Measurements from ENCODE around the gene TSPAN33.
A peak's percentile ranks its signal among the peaks of the same experiment; 100 is the strongest.
"Not testable (repeated sequence)": the region's sequence is repeated elsewhere in the genome, so short reads cannot be mapped to it uniquely, and the experiment has no call there.

TSPAN33 gene

DNA sequence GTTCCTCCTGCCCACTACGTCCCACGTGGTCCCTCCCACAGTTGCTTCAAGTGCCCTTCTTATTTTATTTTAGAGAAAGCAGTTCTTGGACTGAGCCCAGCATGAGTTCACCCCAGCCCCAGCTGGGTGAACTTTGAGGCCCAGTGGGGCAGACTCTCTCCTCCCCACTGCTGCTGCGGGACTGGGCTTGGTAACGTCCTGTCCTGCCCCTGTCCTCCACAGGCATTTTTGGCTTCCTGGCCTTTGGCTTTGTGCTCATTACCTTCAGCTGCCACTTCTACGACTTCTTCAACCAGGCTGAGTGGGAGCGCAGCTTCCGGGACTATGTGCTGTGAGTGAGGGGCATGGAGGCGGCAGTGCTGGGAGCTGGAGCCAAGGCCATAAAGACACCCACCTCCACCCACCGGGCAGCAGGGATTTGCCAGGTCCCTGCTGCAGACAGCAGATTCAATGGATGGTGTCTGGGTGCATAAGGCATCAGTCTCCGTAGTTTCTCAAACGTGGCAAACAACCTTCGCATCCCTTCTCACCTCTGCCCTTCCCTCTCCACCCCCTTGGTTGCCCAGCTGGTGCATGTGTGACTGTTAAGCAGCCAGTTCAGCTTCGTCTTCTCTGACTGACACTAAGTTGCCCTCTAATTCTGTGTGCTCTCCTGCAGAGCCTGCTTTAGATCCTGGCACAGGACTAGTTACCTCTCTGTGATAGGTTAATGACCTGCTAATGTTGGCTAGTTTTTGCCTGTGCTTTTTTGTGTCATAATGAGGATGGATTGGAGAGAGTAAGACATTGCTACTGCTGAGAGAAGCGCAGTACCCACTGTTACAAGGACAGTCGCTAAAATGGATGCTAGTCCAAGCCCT is 64.8 kb downstream of the TSPAN33 start:
- DNase-seq (ENCODE audit: low read depth), result no peak

DNA sequence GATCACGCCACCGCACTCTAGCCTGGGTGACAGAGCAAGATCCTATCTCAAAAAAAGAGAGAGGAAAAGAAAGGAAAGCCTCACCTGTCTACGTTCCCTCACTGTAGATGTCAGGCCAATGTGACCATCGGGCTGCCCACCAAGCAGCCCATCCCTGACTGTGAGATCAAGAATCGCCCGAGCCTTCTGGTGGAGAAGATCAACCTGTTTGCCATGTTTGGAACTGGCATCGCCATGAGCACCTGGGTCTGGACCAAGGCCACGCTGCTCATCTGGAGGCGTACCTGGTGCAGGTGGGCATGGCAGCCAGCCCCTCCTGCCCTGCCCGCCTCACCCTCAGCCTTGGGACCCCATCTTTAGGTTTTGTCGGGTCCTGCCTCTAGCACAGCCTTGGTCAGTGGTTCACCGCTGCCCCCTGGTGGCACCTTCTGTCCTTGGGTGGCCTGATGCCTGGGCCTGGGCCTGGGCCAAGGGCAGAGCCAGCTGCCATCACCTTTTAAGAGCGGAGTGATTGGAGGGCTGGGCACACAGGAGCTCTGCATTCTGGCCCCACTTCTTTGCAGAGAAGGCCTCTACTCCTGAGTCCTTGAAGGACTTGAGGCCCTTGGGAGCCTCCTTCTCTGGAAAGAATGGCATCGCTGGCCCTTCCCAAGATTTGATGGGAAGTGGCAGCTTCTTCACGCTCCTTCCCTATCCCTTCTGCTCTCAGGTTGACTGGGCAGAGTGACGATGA is 65.9 kb downstream of the TSPAN33 start:
- DNase-seq (ENCODE audit: low read depth), result peak; percentile 68

DNA sequence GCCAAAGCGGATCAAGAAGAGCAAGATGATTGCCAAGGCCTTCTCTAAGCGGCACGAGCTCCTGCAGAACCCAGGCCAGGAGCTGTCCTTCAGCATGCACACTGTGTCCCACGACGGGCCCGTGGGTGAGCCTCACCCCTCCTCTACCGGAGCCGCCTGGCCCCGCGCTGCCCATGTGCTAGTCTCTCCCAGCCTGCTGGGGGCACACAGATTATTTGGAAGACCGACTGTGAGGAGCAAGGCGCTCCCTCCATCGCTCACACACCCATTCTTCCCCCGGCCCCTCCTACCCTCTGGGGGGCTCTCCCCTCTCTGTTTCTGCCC is 66.4 kb downstream of the TSPAN33 start:
- no peak for DNase-seq (ENCODE audit: low read depth)

DNA sequence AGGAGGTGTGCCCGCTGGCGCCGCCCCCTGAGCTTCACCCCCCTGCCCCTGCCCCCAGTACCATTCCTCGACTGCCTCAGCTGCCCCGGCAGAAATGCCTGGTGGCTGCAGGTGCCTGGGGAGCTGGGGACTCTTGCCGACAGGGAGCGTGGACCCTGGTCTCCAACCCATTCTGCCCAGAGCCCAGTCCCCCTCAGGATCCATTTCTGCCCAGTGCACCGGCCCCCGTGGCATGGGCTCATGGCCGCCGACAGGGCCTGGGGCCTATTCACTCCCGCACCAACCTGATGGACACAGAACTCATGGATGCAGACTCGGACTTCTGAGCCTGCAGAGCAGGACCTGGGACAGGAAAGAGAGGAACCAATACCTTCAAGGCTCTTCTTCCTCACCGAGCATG is 67.6 kb downstream of the TSPAN33 start:
- DNase-seq (ENCODE audit: low read depth), result no peak

DNA sequence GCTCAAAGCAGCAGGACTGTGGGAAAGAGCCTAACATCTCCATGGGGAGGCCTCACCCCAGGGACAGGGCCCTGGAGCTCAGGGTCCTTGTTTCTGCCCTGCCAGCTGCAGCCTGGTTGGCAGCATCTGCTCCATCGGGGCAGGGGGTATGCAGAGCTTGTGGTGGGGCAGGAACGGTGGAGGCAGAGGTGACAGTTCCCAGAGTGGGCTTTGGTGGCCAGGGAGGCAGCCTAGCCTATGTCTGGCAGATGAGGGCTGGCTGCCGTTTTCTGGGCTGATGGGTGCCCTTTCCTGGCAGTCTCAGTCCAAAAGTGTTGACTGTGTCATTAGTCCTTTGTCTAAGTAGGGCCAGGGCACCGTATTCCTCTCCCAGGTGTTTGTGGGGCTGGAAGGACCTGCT is 68.1 kb downstream of the TSPAN33 start:
- DNase-seq (ENCODE audit: low read depth), result no peak

DNA sequence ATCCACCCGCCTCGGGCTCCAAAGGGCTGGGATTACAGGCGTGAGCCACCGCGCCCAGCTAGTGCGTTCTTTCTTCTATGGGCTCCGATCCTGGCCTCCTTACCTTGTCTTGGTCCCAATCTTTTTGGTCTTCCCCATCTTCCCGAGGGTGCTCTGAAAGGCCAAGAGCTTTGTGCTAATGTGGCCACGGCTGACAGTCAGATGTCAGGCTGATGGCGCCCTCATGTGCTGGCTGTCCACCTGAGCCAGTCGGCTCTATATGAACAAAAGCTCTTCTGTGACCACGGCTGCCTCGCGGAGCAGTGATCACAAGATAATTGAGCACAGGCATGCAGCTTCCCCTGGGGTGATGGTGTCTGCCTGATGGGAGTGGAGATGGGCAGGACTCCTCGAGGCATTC is 69.3 kb downstream of the TSPAN33 start:
- DNase-seq (ENCODE audit: low read depth), result peak; percentile 20

DNA sequence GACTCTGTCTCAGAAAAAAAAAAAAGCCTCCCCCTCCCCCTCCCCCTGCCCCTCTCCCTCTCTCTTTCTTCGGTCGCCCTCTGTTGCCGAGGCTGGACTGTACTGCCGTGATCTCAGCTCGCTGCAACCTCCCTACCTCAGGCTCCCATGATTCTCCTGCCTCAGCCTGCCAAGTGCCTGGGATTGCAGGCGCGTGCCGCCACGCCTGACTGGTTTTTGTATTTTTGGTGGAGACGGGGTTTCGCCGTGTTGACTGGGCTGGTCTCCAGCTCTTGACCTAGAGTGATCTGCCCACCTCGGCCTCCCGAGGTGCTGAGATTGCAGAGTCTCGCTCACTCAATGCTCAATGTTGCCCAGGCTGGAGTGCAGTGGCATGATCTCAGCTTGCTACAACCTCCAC is 71.2 kb downstream of the TSPAN33 start:
- not testable (repeated sequence) for DNase-seq (ENCODE audit: low read depth)

DNA sequence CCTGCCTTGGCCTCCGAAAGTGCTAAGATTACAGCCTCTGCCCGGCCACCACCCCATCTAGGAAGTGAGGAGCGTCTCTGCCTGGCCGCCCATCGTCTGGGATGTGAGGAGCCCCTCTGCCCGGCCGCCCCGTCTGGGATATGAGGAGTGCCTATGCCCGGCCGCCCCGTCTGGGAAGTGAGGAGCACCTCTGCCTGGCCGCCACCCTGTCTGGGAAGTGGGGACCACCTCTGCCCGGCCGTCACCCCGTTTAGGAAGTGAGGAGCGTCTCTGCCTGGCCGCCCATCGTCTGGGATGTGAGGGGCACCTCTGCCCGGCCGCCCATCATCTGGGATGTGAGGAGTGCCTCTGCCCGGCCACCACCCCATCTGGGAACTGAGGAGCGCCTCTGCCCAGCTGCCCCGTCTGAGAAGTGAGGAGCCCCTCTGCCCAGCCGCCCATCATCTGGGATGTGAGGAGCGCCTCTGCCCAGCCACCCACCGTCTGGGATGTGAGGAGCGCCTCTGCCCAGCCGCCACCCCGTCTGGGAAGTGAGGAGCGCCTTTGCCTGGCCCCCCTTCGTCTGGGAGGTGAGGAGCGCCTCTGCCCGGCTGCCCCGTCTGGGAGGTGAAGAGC is 71.7 kb downstream of the TSPAN33 start:
- not testable (repeated sequence) for DNase-seq (ENCODE audit: low read depth)

DNA sequence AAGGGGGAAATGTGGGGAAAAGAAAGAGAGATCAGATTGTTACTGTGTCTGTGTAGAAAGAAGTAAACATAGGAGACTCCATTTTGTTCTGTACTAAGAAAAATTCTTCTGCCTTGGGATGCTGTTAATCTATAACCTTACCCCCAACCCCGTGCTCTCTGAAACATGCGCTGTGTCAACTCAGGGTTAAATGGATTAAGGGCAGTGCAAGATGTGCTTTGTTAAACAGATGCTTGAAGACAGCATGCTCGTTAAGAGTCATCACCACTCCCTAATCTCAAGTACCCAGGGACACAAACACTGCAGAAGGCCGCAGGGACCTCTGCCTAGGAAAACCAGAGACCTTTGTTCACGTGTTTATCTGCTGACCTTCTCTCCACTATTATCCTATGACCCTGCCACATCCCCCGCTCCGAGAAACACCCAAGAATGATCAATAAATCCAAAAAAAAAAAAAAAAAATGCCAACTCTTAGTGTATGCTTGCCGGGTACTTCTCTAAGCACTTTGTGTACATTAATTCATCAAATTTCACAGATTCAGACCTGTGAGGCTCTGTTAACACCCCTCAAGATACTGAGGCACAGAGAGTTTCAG is 72.4 kb downstream of the TSPAN33 start:
- not testable (repeated sequence) for DNase-seq (ENCODE audit: low read depth)

DNA sequence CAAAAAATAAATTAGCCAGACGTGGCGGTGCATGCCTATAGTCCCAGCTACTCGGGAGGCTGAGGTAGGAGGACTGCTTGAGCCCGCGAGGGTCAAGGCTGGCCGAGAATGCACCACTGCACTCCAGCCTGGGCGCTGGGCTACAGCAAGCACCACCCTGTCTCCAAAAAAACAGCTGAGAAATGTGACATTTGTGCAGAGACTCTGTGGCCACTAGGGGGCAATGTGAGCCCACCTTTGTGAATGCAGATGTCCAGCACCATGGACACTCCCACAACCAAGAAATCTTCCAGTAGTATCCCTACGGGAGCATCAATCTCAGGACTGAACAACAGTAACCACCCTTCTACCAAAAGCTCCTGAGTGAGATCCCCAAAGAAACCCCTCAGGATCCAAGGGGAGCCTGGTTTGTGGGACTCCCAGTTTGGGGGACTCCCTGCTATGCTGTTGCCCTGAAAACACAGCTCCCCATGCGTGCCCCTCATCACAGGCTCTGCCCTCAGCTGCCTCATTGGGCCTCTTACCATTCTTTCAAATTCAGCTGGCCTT is 74.1 kb downstream of the TSPAN33 start:
- peak; percentile 84 for DNase-seq (ENCODE audit: low read depth)

DNA sequence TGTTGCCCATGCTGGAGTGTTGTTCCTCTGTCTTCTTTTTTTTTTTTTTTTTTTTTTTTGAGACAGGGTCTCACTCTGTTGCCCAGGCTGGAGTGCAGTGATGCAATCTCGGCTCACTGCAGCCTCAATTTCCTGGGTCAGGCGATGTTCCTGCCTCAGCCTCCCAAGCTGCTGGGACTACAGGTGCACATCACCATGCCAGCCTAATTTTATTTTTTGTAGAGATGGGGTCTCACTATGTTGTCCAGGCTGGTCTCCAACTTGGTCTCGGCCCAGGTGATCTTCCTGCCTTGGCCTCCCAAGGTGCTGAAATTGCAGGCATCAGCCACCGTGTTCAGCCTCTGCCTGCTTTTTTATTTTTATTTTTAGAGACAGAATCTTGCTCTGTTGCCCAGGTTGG is 74.7 kb downstream of the TSPAN33 start:
- DNase-seq (ENCODE audit: low read depth), result not testable (repeated sequence)
